ENCODE results near the gene CHMP2A.

CHMP2A gene

GRCh38 chr19:58569943-58570670 is 15.2 kb upstream of the CHMP2A start:
- no peak for DNase-seq

- DNase-seq, result no peak
Measured at GRCh38 chr19:58569191-58569942, 14.5 kb upstream of the CHMP2A start.

- no peak for DNase-seq
Measured at GRCh38 chr19:58568453-58569130, 13.7 kb upstream of the CHMP2A start.

- no peak for DNase-seq
Measured at GRCh38 chr19:58566989-58567388, 12.1 kb upstream of the CHMP2A start.

GRCh38 chr19:58563823-58564222 is 8.9 kb upstream of the CHMP2A start:
- no peak for DNase-seq

GRCh38 chr19:58563034-58563573 is 8.2 kb upstream of the CHMP2A start:
- DNase-seq, result no peak

- DNase-seq, result peak; percentile 63
Measured at GRCh38 chr19:58562122-58563033, 7.5 kb upstream of the CHMP2A start.

GRCh38 chr19:58561373-58562121 is 6.6 kb upstream of the CHMP2A start:
- no peak for DNase-seq

GRCh38 chr19:58560921-58561320 is 6.0 kb upstream of the CHMP2A start:
- DNase-seq, result no peak

GRCh38 chr19:58560007-58560887 is 5.3 kb upstream of the CHMP2A start:
- peak; percentile 17 for DNase-seq

- DNase-seq, result peak; percentile 95
Measured at GRCh38 chr19:58559275-58560006, 4.5 kb upstream of the CHMP2A start.

- DNase-seq, result peak; percentile 99
Measured at GRCh38 chr19:58558623-58559274, 3.8 kb upstream of the CHMP2A start.

GRCh38 chr19:58558066-58558622 is 3.2 kb upstream of the CHMP2A start, which contains the start of gene UBE2M:
UBE2M (minus strand) TSS chr19:58558611; CDS start chr19:58558381, 230 bp downstream.
- DNase-seq, result no peak

GRCh38 chr19:58557221-58558065 is 2.5 kb upstream of the CHMP2A start:
- DNase-seq, result no peak

GRCh38 chr19:58556622-58557220 is 1.8 kb upstream of the CHMP2A start:
- DNase-seq, result no peak

GRCh38 chr19:58555920-58556621 is 1.2 kb upstream of the CHMP2A start:
- DNase-seq, result no peak
